Hepatocyte (in vitro differentiated cells): Measurements from ENCODE around the gene SCNN1B. TPM values are rescaled to one million over a fixed set of nuclear protein-coding genes. Genes with fewer than 3 reads are reported as not detected.

Experiments used
- DNase-seq: peaks from one replicate; pipeline ENCODE4 v3.0.0-alpha.2; 2016; ENCODE audit warnings: low spot score
- H2AFZ ChIP-seq: fragments of 200-600 bp; sonication (generic); 2 replicates; pipeline ENCODE4 v1.6.0; 2016; ENCODE audit warnings: antibody characterized with exemption, mild to moderate bottlenecking
- H3K27ac ChIP-seq: fragments of 200-600 bp; sonication (generic); 2 replicates; pipeline ENCODE4 v1.5.1; 2016; ENCODE audit warnings: mild to moderate bottlenecking
- H3K27me3 ChIP-seq: fragments of 200-600 bp; sonication (generic); 2 replicates; pipeline ENCODE4 v1.6.1; 2016
- H3K36me3 ChIP-seq: fragments of 200-600 bp; sonication (generic); replicated peaks from 2 replicates; pipeline ENCODE4 v1.5.1; 2016; ENCODE audit warnings: low read depth; ENCODE audit not compliant: insufficient read depth
- H3K4me1 ChIP-seq: fragments of 200-600 bp; sonication (generic); 2 replicates; pipeline ENCODE4 v1.5.1; 2016; ENCODE audit warnings: mild to moderate bottlenecking, moderate library complexity; ENCODE audit not compliant: insufficient read depth
- H3K4me2 ChIP-seq: fragments of 200-600 bp; sonication (generic); 2 replicates; pipeline ENCODE4 v1.6.0; 2016
- H3K4me3 ChIP-seq: fragments of 200-600 bp; sonication (generic); 2 replicates; pipeline ENCODE4 v1.5.1; 2016; ENCODE audit warnings: mild to moderate bottlenecking
- H3K79me2 ChIP-seq: fragments of 200-600 bp; sonication (generic); 2 replicates; pipeline ENCODE4 v1.6.0; 2017; ENCODE audit warnings: mild to moderate bottlenecking
- H3K9me2 ChIP-seq: fragments of 200-600 bp; sonication (generic); replicated peaks from 2 replicates; pipeline ENCODE4 v1.6.0; 2017; ENCODE audit warnings: mild to moderate bottlenecking; ENCODE audit not compliant: insufficient read depth
- H3K9me3 ChIP-seq: fragments of 200-600 bp; sonication (generic); 2 replicates; pipeline ENCODE4 v1.5.1; 2016; ENCODE audit warnings: low read depth, mild to moderate bottlenecking
- H4K20me1 ChIP-seq: fragments of 200-600 bp; sonication (generic); 2 replicates; pipeline ENCODE4 v1.6.0; 2016; ENCODE audit warnings: mild to moderate bottlenecking; ENCODE audit not compliant: insufficient read depth, poor library complexity, severe bottlenecking
- CTCF ChIP-seq: fragments of 200-600 bp; sonication (generic); IDR thresholded peaks from 2 replicates; pipeline ENCODE4 v1.5.1; 2016; ENCODE audit warnings: antibody characterized with exemption, mild to moderate bottlenecking; ENCODE audit not compliant: poor library complexity
- EZH2 ChIP-seq: fragments of 200-600 bp; sonication (generic); IDR thresholded peaks from 2 replicates; pipeline ENCODE4 v1.6.1; 2016; ENCODE audit warnings: antibody characterized with exemption, mild to moderate bottlenecking, borderline replicate concordance
- EZH2phosphoT487 ChIP-seq: fragments of 200-600 bp; sonication (generic); IDR thresholded peaks from one replicate; pipeline ENCODE4 v1.6.1; 2018; ENCODE audit warnings: antibody characterized with exemption, mild to moderate bottlenecking, low read depth, moderate library complexity; ENCODE audit not compliant: unreplicated experiment, severe bottlenecking
- WGBS: methylation state at CpG from one replicate; pipeline ENCODE4 v1.1.6; 2016; ENCODE audit warnings: low lambda C conversion rate; ENCODE audit errors: missing lambda C conversion rate; 5-methylcytosine and 5-hydroxymethylcytosine counted together
- polyA plus RNA-seq: library from polyadenylated mRNA; unstranded; fragments of >200 nt; fragmentation: Nextera tagmentation; extraction: Ambion mirVana; gene quantifications from 2 replicates; pipeline ENCODE4 v1.2.1, GENCODE V29; 2016
- total RNA-seq: library from RNA; depleted of rRNA; stranded (reverse); fragments of >200 nt; gene quantifications from 2 replicates; pipeline ENCODE4 v1.2.3, GENCODE V29; 2014

SCNN1B gene
- total and polyA plus RNA-seq, 2 experiments from 2014 or later: 0.23 to 0.85 TPM

- TF ChIP-seq CTCF: no peak
- TF ChIP-seq EZH2phosphoT487: no peak
- DNase-seq: no peak
- Histone ChIP-seq H3K27ac (no peak overlapping the region), H3K4me2 (no peak overlapping the region), H4K20me1 (no peaks in the 10 kb centered on the region), H3K4me3 (no peak overlapping the region), H3K9me3 (no peaks in the 10 kb centered on the region), H3K9me2 (no peaks in the 10 kb centered on the region), H3K79me2 (no peaks in the 10 kb centered on the region), H3K36me3 (no peaks in the 10 kb centered on the region), H3K27me3 (no peaks in the 10 kb centered on the region), H2AFZ (no peak overlapping the region), H3K4me1 (no peaks in the 10 kb centered on the region)
- 98% methylated on average over 17 of the region's 17 CpGs for WGBS
These were observed 89.5 kb downstream of the SCNN1B start for GRCh38 chr16:23391381-23392222.

GRCh38 chr16:23392223-23392600, 90.1 kb downstream of the SCNN1B start:
- H3K4me1 ChIP-seq: no peaks in the 10 kb centered on the region
- H3K27ac ChIP-seq: no peak overlapping the region
- H3K9me2 ChIP-seq: no peaks in the 10 kb centered on the region
- no peak for DNase-seq
- H2AFZ ChIP-seq: no peak overlapping the region
- 97% methylated on average over 6 of the region's 6 CpGs for WGBS
- no peak overlapping the region for H3K4me2 ChIP-seq
- no peaks in the 10 kb centered on the region for H3K36me3 ChIP-seq
- H3K79me2 ChIP-seq: no peaks in the 10 kb centered on the region
- TF ChIP-seq CTCF: no peak
- no peak for TF ChIP-seq EZH2
- no peak for TF ChIP-seq EZH2phosphoT487
- no peaks in the 10 kb centered on the region for H4K20me1 ChIP-seq
- no peak overlapping the region for H3K4me3 ChIP-seq
- no peaks in the 10 kb centered on the region for H3K9me3 ChIP-seq
- H3K27me3 ChIP-seq: no peaks in the 10 kb centered on the region

- H3K4me1 ChIP-seq: no peaks in the 10 kb centered on the region
These were observed 92.2 kb downstream of the SCNN1B start for GRCh38 chr16:23394141-23394831.

More at GRCh38 chr16:23394141-23394831, 92.2 kb downstream of the SCNN1B start:
- TF ChIP-seq EZH2: no peak
- TF ChIP-seq EZH2phosphoT487: no peak
- TF ChIP-seq CTCF: no peak
- Histone ChIP-seq H3K4me2 (no peak overlapping the region), H3K4me3 (no peak overlapping the region), H4K20me1 (no peaks in the 10 kb centered on the region), H3K36me3 (no peaks in the 10 kb centered on the region), H3K27me3 (no peaks in the 10 kb centered on the region), H3K27ac (no peak overlapping the region), H3K9me3 (no peaks in the 10 kb centered on the region), H2AFZ (no peak overlapping the region), H3K79me2 (no peaks in the 10 kb centered on the region), H3K9me2 (no peaks in the 10 kb centered on the region)
- no peak for DNase-seq
- 92% methylated on average over 4 of the region's 4 CpGs for WGBS
